Glutamatergic neuron (in vitro differentiated cells): ENCODE results near the gene DUS1L. TPM values are rescaled to one million over a fixed set of nuclear protein-coding genes. Genes with fewer than 3 reads are reported as not detected.
A peak's percentile ranks its signal among the peaks of the same experiment; 100 is the strongest.

Source experiments
- DNase-seq: peaks from one replicate; pipeline ENCODE4 v3.0.0; 2022
- H3K27ac Mint-ChIP-seq: one replicate; pipeline ENCODE4 v1.8.0; 2020; ENCODE audit warnings: mild to moderate bottlenecking, mixed read lengths, inconsistent platforms; ENCODE audit not compliant: unreplicated experiment
- H3K27me3 Mint-ChIP-seq: one replicate; pipeline ENCODE4 v1.8.0; 2020; ENCODE audit warnings: mild to moderate bottlenecking, moderate library complexity, mixed read lengths, inconsistent platforms; ENCODE audit not compliant: unreplicated experiment
- H3K36me3 Mint-ChIP-seq: one replicate; pipeline ENCODE4 v1.8.0; 2020; ENCODE audit warnings: mild to moderate bottlenecking, mixed read lengths, inconsistent platforms; ENCODE audit not compliant: unreplicated experiment
- H3K4me1 Mint-ChIP-seq: one replicate; pipeline ENCODE4 v1.8.0; 2020; ENCODE audit warnings: mild to moderate bottlenecking, low read depth, mixed read lengths, inconsistent platforms; ENCODE audit not compliant: unreplicated experiment
- H3K4me3 Mint-ChIP-seq: one replicate; pipeline ENCODE4 v1.8.0; 2020; ENCODE audit warnings: mild to moderate bottlenecking, mixed read lengths, inconsistent platforms; ENCODE audit not compliant: unreplicated experiment
- H3K9me3 Mint-ChIP-seq: one replicate; pipeline ENCODE4 v1.8.0; 2020; ENCODE audit warnings: mild to moderate bottlenecking, moderate library complexity, mixed read lengths, inconsistent platforms; ENCODE audit not compliant: unreplicated experiment
- total RNA-seq: library from RNA; stranded (reverse); fragmentation: NEBNext Ultra II Directional; extraction: Animal tissue kit (Norgen Biotek cat#: 25700); gene quantifications from one replicate; pipeline ENCODE4 v1.2.1, GENCODE V29; 2021; ENCODE audit not compliant: unreplicated experiment
- TF ChIP-seq, protein P1 (sequence below): fragments of 200-600 bp; sonication (generic); IDR thresholded peaks from one replicate; pipeline ENCODE4 v1.5.0; 2021; ENCODE audit not compliant: partially characterized antibody, unreplicated experiment

Gene DUS1L
- total RNA-seq, 1 donor from 2014 or later: 122 TPM

DNA sequence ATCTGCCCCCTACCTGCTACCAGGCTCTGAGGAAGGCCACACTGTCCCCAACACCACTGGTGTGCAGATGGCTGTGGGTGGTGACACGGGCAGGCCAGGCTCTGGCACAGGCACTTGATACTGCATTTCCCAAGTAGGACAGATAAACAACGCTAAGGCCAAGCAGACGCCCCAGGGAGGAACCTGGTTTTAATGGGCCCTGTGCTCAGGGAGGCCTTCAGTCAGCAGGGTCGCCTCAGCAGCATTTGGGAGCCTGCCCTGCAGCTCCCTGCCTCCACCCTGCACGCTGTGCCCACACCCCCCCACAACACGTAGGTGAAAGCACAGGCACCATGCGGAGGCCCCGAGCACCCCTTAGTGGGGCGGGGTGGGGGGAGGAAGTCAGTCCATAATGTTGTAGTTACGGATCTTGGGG, 35.7 kb upstream of the DUS1L start:
- Mint-ChIP-seq H3K27ac (no peak overlapping the region), H3K9me3 (peaks cover 12% of the 10 kb centered on the region), H3K4me3 (no peak overlapping the region), H3K36me3 (no peaks in the 10 kb centered on the region), H3K4me1 (peaks cover 4% of the 10 kb centered on the region), H3K27me3 (peaks cover 11% of the 10 kb centered on the region)
- TF ChIP-seq, protein P1, sequence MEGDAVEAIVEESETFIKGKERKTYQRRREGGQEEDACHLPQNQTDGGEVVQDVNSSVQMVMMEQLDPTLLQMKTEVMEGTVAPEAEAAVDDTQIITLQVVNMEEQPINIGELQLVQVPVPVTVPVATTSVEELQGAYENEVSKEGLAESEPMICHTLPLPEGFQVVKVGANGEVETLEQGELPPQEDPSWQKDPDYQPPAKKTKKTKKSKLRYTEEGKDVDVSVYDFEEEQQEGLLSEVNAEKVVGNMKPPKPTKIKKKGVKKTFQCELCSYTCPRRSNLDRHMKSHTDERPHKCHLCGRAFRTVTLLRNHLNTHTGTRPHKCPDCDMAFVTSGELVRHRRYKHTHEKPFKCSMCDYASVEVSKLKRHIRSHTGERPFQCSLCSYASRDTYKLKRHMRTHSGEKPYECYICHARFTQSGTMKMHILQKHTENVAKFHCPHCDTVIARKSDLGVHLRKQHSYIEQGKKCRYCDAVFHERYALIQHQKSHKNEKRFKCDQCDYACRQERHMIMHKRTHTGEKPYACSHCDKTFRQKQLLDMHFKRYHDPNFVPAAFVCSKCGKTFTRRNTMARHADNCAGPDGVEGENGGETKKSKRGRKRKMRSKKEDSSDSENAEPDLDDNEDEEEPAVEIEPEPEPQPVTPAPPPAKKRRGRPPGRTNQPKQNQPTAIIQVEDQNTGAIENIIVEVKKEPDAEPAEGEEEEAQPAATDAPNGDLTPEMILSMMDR: no peak
- no peak for DNase-seq

DNA sequence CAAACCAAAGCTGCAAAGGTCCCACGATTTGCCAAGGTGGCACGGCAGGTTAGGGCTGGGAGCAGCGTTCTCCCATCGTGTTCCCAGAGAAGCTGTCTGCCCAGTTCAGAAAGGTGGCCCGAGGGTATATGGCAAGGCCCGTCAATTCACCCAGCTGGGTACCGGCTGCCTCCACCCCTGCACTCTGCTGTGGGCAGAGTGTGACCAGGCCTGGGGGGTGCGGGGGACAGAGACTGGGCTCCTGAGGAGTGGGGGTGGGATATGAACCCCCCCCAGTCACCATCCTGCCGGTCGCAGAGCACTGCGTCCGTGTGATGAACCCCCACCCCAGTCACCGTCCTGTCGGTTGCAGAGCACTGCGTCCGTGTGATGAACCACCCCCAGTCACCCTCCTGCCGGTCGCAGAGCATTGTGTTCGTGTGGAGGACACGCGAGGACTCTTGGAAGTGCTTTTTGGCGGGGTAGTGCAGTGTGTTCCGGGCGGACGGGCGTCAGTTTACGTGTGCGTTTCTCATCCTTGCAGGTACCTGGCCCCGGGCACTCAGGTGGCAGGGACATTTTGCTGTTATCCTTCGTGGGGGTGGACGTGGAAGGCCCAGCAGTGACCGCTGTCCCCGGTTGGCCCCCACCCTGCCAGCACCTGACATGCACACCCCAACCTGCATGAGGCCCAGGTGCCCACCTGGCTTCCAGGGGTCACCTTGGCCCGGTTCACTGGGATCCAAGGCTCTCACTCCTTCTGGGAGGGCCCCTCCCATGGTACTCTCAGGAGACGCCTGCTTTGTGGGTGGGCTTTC, 35.1 kb upstream of the DUS1L start:
- Mint-ChIP-seq H3K27me3 (peaks cover 11% of the 10 kb centered on the region), H3K27ac (no peak overlapping the region), H3K36me3 (no peaks in the 10 kb centered on the region), H3K9me3 (peaks cover 10% of the 10 kb centered on the region), H3K4me3 (no peak overlapping the region), H3K4me1 (peaks cover 5% of the 10 kb centered on the region)
- TF ChIP-seq, protein P1: no peak
- no peak for DNase-seq

DNA sequence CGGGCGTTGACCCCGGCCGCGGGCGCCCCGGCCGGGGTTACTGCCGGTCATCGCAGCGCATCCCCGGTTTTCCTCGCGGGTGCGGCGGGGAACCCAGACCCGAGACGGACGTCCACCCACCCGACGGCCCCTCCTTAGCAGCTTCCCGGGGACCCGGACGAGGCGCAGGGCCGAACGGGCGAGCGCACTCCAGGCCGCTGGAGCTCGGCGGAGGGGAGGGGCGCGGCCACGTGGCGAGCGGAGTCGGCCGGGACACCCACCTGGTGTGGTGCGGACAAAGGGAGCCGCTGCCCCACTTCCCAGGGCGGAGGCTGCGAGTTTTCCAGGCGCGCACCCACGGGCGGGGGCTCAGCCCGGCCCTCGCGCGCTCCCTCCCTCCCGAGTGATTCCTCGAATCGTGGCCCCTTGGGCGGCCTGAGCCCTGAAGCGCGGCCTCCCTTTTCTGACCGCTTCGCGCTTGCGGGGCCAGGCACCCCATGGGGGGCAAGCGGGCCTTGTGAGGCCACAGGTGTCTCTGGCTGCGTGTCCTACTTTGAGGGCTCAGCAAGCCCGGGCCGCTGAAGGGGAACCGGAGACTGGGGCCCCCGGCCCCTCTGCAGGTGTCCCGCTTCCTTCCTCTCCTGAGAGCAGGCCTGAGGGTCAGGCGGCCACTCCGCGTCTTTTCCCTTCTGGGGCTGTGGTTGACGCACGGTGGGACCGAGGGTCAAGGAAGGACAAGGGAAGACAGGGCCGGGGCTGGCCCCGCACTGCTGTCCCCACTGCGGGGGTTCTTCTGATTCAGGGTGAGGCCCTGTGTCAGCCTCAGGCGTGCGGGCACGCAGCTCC, 33.5 kb upstream of the DUS1L start:
- H3K4me1 Mint-ChIP-seq: peaks cover 5% of the 10 kb centered on the region
- peak overlapping the region; percentile 80 for H3K27ac Mint-ChIP-seq
- TF ChIP-seq, protein P1: no peak
- H3K4me3 Mint-ChIP-seq: peak overlapping the region; percentile 75
- DNase-seq: no peak
- no peaks in the 10 kb centered on the region for H3K36me3 Mint-ChIP-seq
- peaks cover 10% of the 10 kb centered on the region for H3K9me3 Mint-ChIP-seq
- H3K27me3 Mint-ChIP-seq: peaks cover 7% of the 10 kb centered on the region

DNA sequence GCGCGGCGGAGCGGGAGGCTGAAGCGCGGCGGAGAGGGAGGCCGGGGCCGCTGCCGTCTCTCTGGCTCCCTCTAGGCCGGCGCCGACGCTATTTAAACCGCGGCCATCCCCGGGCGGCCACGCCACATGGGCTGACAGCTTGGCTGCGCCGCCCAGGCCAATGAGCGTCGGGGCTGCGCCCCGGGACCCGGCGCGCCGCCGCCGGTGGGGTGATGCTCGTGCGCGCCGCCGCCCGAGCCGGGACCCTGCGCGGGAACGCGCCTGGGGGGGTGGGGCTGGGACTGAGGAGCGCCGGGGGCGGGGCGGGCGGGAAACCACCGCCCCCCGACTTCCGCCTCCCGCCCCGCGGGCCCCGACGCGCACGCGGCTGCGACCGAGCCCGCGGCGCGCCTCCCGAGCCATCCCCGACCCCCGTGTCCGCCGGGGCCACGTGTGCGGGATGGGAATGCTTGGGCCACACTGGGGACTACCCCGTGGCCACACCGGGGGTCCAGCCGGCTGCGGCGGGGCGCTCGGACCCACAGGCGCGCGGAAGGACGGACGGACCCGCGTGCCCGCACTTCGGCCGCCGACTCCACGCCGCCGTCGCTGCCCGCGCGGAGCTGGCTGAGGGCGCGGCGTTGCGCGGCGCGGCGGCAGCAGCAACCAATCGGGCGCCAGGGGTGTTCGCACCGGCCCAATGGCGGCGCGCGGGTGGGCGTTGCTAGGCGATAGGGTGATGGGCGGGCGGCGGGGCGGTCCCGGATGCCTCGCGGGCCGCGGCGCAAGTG, 32.8 kb upstream of the DUS1L start, which contains the start of gene FASN:
Gene FASN (minus strand): TSS at position 68 of the 770 bp plus-strand sequence. CDS start 1,791 bp downstream, outside the sequence.
- peak within 1 kb of the TSS; percentile 64 for H3K27ac Mint-ChIP-seq
- H3K27me3 Mint-ChIP-seq: peaks cover 7% of the 10 kb centered on the region
- no peaks in the 10 kb centered on the region for H3K36me3 Mint-ChIP-seq
- TF ChIP-seq, protein P1: peak; percentile 27
- H3K4me3 Mint-ChIP-seq: peak within 1 kb of the TSS; percentile 77
- H3K9me3 Mint-ChIP-seq: peaks cover 10% of the 10 kb centered on the region
- DNase-seq: peak; percentile 97
- peaks cover 3% of the 10 kb centered on the region for H3K4me1 Mint-ChIP-seq
